Measurements from ENCODE around the gene DGCR8.

DNA sequence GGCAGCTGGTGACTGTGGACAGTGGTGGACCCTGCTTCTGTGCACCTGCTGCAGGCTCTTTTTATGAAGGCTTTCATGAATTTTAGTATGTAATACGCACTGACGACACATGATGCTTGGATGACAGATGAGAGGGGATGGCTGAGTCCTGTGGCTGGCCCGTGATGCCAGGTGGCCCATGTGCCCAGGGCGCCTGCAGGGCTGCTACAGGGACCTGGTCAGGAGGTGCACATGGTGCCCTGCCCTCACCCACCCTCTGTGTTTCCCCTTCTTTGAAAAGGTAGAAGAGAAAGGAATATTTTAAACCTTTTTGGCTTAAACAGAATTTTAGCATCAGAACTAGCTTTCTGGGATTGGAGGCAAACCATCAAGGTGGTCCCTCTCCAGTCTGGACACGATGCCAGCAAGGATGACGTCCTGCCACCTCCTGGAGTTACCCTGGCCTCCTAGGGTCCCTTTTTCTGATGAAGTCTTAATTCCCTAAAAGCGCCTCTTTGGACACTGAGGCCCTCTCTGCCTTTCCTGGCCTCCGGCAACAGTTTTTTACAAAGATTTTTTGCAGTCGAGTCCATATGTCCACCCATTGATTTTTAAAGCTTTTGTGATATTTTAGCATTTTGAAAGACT lies 30.4 kb downstream of the DGCR8 start:
- TF ChIP-seq, protein P1, sequence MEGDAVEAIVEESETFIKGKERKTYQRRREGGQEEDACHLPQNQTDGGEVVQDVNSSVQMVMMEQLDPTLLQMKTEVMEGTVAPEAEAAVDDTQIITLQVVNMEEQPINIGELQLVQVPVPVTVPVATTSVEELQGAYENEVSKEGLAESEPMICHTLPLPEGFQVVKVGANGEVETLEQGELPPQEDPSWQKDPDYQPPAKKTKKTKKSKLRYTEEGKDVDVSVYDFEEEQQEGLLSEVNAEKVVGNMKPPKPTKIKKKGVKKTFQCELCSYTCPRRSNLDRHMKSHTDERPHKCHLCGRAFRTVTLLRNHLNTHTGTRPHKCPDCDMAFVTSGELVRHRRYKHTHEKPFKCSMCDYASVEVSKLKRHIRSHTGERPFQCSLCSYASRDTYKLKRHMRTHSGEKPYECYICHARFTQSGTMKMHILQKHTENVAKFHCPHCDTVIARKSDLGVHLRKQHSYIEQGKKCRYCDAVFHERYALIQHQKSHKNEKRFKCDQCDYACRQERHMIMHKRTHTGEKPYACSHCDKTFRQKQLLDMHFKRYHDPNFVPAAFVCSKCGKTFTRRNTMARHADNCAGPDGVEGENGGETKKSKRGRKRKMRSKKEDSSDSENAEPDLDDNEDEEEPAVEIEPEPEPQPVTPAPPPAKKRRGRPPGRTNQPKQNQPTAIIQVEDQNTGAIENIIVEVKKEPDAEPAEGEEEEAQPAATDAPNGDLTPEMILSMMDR (IDR thresholded peaks at IDR 0.05): no peak
- no peak for TF ChIP-seq ZFX (IDR thresholded peaks at IDR 0.05; ENCODE audit: borderline replicate concordance)
